ENCODE results near the gene MARS1.

MARS1 gene

DNA sequence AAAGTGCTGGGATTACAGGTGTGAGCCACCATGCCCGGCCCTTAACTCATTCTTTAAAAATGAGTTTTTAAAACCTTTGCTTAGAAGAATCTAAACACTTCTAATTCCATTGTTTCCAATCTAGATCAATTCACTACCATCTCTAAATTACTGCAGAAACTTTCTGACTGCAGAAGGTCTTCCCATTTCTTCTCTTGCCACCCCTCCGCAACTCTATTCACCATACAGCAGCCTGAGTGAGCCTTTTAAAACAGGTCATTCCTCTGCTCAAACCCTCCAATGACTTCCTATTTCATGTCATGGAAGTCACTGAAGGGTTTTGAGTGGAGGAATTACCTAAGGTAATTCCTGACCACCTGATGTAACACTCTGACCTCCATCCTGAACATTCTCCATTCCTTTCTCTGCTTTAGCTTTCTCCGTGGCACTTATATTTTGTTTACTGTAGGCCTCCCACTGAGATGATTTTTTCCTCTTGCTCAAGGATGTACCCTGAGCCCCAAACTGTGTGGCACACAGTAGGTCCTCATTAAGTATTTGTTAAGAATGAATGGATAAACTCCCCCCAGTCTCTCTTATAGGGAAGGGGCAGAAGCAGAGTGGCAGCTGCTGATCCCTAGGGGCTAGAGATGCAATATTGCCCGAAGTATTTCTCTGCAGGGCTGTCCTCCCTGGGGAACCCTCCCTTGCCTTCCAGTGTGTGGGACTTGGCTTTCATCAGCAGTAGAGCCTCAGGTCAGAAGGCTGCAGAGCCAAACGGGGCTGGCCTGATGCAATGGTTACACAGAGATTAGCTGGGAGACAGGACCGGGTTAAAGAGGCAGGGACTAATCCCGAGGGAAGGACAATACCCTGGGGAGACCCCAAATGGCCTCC is 31.3 kb downstream of the MARS1 start:
- DNase-seq, result no peak

DNA sequence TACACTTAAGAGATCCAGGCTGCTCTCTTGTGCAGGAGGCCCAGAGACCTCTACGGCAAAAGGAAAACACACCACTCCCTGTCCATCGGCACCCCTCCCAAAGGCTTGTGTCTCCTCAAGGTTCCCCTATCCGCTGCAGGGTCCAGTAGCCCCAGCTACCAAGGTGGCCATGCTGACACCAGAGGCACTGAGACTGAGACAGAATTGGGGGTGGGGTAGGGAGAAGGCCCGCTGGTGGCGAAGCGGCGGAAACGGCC is 31.9 kb downstream of the MARS1 start:
- DNase-seq, result peak; percentile 73

DNA sequence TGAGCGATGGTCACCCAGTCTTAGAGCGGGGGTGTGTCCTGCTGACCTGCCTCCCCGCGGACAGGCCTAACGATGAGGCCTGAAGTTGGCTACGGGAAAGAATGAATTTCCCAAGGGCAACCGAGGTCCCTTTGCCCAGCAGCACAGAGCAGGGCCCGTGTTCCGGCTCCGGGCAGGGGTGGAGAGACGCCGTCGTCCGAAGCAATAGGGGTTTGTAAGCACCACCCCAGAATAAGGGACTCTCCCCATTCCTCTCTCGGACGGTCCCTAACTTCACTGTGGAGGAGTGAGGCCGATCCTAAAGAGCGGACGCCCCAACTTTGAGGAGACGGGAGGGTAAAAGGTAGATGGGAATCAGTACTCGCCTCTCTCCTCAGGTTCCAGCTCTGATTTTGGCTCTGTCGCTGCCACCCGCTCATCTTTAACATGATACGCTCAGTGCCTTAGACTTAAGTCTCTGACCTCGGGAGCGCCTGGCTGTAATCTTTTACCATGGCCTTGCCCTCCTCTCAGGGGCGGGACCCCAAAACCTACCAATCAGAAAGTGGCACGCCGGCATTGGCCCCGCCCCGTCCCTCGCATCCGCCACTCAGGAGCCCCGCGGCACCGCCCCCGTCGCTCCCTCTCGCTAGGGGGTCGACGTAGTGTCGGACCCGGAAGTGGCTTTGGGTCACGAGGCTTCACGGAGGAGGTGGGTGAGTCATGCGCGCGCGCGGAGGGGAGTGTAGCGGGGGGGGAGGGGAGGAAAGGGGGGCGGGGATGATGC is 32.4 kb downstream of the MARS1 start, which contains the start of gene DDIT3:
Gene DDIT3 (minus strand): TSS at position 462 of the 766 bp plus-strand sequence. CDS start 3,108 bp downstream, outside the sequence.
- peak; percentile 100 for DNase-seq

DNA sequence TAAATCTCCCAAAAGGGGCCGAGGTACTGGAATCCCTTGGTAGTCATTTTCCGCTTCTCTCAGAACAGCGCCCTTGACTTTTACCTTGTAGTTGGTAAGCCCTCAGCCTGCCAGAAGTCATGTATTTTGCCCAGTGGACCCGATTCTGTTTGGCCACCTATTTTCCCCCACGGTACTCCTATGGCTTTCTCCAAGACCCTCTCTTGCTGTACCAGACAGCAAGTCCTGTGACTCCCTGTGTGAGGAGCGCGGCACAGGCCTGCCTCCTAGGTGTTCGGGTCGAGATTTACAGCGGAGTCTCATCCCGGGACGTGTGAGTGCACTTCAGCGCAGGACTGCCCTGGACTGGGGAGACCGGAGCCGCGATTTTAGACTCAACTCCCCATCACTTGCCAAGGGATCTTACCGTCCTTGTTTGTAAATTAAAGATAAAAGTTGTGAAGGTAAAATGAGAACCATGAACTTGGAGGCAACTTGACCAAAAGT is 33.7 kb downstream of the MARS1 start:
- DNase-seq, result peak; percentile 75

DNA sequence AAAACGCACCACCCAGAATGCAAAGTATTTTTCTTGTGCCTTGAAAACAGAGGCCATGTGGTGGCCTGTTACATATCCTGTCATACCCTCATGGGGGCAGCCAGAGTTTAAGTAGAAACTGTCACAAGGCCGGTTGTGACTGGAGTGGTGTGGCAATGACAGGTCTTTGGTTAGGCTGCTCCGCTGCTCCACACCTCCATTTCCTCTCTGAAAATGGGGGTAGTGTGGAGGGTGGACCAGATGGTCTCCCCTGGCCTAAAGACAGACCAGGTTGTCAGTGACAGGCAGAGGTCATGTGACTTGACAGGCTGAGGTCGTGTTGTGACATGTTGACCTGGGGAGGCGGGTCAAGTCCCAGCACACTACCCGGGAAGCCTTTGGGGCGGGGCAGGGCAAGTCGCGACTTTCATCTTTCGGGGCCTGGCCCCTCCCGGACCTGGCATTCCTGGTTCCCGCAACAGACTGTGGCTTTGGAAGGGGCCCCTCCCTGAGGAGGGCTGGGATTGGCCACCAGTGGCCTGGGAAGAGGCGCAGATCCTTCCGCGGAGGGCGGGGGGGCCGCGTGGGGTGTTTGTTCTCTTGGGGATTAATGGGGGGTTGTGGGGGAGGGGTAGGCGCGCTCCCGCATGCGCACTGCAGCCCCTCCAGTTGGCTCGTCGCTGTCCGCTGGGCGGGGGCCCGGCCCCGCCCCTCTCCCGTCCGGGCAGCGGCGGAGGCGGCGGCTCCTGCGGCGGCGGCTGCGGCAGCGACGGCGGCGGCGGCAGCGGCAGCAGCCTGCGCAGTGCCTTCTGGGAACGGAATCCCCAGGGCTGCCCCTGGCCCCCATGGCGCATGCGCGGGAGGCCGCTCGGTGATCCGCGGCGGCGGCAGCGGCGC is 34.4 kb downstream of the MARS1 start, which contains the start of gene MBD6:
Gene MBD6 (plus strand): TSS at position 814 of the 876 bp plus-strand sequence. CDS start 1,480 bp downstream, outside the sequence.
- DNase-seq, result peak; percentile 96

DNA sequence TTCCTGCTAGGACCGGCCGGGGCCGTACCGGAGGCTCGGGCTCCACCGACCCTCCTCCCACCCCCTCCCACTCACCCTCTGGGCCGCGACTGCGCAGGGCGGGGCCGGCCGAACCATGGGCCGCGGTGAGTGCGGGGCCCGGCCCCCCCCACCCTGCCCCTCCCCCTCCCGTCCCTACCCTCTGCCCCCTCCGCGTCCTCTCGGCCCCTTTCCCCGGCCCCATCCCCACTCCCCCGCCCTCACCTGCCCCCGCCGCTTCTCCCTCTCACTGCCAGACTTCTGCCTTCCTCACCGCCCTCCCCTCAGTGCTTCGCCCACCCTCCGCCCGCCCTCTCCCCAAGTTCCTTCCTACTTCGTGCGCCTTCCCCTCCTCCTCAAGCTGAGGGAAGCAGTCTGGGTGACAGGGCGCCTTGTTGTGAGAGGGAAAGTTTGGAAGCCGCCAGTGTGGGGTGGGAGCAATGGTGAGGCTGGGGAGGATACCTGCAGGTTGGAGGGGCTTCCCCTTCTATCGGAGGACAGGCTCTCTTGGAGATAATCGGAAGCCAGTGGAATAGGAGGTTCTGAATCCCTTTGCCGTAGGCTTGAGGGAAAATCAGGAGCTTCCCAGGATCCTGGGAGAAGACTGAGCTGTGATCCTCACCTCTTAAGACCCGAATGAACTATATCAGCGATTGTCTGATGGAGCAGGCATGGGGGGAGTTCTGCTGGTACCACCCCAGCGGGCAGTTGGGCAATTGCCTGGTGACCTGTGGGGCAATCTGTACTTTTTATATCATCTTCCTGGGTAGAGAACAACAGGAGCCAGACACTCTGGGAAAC is 35.2 kb downstream of the MARS1 start:
- peak; percentile 79 for DNase-seq

DNA sequence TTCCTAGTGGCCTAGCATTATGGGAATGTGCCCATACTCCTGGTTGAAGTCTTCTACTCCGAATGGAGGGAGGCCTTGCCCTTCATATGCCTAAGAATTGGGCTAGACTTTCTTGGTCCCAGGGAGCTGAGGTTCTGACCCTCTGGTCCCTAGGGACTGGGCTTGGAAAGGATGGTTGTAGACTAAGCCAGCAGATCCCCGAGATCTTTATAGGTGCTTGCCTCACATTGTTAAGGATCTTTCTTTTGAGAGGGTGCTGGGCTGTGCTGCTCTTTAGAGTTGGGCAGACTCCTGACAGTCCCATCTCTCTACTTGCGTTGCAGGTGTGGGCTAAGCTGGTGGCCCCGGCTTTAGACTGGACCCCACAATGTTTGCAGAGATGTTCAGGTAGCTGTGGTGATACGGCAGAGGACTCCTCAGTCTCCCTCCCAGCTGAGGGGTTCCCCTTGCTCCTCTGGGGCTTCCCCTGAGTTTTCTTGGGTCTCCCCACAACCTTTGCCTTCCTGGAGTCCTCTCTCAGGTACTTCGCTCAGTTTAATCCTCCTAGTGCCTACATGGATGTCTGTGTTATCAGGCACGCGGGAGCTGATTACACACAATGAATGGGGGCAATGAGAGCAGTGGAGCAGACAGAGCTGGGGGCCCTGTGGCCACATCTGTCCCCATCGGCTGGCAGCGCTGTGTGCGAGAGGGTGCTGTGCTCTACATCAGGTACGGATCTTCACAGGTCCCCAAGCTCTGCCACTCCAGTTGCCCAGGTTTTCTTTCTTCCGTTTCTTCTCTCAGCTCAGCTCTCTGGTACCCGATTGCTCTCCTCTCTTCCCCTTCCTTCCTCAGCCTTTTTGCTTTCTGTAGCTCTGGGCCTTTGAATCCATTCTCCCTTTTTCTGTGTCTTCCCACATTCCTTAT is 36.1 kb downstream of the MARS1 start:
- DNase-seq, result no peak

DNA sequence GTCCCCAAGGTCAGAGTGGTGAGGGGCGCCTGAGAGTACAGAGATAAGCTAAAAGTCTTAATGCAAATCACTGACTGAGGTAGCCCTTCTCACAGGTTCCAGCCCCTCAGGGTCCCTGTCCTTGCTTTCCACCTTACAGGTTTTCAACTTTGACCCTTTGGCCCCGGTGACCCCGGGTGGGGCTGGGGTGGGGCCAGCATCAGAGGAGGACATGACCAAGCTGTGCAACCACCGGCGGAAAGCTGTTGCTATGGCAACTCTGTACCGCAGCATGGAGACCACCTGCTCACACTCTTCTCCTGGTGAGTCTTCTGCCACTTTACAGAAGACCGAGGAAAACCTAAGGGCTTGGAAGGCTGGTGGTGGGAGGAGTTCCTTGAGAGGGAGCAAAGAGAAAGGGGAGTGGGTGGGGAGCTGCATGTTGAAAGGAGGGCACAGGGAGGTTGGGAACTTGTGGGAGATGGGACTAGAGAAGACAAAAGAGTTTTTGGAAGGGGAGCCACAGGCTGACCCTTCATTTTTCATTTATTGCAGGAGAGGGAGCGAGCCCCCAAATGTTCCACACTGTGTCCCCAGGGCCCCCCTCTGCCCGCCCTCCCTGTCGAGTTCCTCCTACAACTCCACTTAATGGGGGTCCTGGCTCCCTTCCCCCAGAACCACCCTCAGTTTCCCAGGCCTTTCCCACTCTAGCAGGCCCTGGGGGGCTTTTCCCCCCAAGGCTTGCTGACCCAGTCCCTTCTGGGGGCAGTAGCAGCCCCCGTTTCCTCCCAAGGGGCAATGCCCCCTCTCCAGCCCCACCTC is 37.1 kb downstream of the MARS1 start:
- no peak for DNase-seq

DNA sequence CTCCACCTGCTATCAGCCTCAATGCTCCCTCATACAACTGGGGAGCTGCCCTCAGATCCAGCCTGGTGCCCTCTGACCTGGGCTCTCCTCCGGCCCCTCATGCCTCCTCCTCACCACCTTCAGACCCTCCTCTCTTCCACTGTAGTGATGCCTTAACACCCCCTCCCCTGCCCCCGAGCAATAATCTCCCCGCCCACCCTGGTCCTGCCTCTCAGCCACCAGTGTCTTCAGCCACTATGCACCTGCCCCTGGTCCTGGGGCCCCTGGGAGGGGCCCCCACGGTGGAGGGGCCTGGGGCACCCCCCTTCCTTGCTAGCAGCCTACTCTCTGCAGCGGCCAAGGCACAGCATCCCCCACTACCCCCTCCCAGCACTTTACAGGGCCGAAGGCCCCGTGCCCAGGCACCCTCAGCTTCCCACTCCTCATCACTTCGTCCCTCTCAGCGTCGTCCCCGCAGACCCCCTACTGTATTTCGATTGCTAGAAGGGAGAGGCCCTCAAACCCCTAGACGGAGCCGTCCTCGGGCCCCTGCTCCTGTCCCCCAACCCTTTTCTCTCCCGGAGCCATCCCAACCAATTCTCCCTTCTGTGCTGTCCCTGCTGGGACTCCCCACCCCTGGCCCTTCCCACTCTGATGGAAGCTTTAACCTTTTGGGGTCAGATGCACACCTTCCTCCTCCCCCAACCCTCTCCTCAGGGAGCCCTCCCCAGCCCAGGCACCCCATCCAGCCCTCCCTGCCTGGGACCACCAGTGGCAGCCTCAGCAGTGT is 37.9 kb downstream of the MARS1 start:
- no peak for DNase-seq

DNA sequence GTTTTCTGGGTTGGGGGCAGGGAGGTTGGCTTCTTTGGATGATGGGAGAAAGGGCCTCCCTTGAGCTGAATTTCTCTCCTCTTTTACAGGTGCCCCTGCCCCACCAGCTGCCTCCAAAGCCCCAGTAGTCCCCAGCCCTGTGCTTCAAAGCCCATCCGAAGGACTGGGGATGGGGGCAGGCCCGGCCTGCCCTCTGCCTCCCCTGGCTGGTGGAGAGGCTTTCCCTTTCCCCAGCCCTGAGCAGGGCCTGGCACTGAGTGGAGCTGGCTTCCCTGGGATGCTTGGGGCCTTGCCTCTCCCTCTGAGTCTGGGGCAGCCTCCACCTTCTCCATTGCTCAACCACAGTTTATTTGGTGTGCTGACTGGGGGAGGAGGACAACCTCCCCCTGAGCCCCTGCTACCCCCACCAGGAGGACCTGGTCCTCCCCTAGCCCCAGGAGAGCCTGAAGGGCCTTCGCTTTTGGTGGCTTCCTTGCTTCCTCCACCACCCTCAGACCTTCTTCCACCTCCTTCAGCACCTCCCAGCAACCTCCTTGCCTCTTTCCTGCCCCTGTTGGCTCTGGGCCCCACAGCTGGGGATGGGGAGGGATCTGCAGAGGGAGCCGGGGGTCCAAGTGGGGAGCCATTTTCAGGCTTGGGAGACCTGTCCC is 38.7 kb downstream of the MARS1 start:
- no peak for DNase-seq

DNA sequence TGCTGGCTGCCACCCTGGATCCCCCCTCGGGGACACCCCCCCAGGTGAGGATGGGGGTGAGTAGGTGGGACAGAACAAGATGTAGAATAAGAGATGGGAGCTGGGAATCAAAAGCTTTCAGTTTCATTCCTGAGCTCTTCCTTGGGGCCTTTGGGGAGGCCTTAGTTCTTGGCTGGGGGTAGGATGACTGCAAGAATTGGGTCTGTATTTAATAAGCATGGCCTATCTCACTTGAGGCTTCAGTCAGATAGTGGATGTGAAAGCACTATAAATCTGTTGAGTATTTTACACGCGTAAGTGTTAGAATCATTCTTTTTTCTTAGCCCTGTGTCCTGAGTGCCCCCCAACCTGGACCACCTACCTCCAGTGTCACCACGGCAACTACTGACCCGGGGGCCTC is 39.3 kb downstream of the MARS1 start:
- DNase-seq, result no peak

DNA sequence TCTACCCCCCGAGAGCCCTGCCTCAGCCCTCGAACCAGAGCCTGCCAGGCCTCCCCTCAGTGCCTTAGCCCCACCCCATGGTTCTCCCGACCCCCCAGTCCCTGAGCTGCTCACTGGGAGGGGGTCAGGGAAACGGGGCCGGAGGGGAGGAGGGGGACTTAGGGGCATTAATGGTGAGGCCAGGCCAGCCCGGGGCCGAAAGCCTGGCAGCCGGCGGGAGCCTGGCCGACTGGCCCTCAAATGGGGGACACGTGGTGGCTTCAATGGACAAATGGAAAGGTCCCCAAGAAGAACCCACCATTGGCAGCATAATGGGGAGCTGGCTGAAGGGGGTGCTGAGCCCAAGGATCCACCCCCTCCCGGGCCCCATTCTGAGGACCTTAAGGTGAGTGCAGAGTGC is 40.3 kb downstream of the MARS1 start:
- DNase-seq, result no peak

DNA sequence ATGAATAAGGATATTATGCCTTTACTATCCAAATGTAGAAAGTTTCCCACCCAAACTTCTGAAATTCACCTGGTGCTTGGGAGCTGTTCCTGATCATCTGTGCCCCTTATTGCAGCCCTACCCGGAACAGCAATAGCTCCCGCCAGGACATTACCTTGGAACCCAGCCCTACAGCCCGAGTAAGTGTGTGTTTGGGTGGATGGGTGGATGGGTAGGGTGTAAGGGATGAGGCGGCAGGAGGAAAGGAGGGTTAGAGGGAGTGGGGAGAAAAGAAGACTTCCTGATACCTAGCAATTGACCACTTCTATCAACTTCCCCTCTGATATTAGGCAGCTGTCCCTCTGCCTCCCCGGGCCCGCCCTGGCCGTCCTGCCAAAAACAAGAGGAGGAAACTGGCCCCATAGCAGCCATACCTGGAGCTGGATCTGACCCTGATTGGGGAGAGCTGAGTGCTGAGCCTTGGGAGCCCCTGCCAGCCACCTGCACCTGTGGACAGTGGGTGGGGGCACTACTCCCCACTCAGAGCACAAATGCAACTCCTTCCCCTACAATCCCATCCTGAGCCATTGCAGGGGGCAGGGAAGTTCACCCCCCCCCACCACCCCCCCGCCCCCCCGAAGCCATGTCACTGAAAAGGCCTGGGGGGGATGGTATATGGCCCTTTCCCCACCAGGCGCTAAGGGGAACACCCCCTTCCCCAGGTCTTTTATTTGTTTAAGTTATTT is 41.1 kb downstream of the MARS1 start:
- DNase-seq, result no peak

DNA sequence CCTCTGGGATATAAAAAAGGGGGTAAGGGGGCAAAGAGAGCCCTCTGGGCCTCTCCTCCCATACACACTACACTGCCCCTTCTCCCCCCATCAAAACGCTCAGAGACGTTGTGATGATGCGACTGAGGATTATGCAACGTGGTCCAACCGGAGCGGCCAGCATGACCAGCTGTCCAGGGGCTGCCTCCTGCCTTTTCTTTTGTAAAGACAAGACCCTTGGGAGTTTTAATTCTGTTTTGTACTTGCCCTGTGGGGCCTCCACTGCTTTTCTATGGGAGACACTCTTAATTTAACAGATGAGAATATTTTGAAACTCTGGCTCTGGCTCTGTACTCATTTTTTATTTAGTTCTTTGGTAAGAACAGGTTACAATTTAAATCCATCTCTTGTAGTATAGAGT is 42.0 kb downstream of the MARS1 start:
- DNase-seq, result no peak

DNA sequence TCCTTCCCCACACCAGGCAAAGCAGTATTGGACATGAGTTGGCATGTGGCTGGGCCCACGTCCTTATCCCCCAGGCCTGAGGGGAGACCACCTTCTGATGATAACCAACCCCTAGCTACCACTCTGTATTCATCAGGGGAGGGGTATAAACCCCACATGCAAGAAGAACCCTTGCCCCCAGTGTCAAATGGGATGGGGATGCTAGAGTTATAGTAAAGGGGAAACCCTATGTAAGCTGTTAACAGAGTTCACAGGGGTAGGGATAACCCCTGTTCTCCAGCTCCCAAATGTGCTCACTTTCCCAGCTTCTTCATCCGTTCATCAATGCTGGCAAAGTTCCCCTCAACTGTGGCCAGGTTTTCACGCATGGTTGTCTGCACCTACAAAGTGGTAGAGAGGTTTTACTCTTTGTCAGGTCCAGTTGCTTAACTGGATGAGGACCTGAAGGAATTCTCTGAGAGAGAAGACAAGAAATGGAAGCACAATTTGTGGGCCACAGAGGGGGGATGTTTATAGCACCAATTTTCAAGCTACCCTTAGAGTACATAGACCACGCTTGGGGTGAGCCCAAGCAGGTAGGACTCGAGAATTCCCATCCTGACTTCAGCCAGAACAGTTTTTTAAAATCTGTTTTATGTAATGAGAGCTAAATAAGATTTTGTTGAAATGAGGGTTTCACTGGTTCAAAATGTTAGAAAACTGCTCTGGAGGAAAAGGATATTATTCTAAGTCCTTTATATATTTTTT is 42.7 kb downstream of the MARS1 start:
- no peak for DNase-seq

DNA sequence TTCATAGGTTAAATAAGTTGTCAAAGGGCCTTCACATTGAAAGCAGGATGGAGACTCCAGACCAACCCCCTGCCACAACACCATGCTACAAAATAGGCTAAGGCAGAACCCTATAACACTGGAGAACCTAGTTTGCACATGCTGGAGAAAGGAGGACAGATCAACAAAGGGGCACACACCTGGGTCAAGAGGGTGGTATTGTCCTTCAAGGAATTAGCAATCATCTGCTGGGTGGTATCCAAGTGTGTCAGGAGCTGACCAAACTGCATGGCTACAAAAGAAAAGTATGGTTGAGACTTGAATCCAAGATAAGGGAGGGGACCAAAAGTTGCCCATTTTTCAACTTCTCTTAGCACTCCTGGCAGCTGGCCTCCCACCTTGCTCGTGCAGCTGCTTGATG is 44.0 kb downstream of the MARS1 start:
- no peak for DNase-seq

DNA sequence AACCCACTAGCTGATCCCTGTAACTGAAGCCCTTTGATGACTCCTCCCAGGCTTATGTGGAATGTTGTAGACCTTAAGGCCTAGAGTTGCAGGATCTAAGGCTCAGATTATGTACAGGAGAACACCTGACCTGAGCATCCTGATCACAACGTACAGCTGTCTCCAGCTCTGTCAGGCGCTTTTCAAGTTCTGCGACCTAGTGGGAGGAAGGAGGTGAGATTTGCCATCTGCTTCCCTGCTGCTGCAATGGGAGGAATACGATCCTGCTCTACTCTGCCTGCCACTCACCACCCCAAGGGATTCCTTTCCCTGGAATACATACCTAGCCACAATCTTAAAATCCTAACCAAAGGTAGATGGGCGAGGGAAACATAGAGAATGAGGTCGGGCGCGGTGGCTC is 45.2 kb downstream of the MARS1 start:
- DNase-seq, result no peak
